Gastroesophageal sphincter (tissue), 4 donors: ENCODE measurements around the gene GSTA1. TPM values are rescaled to one million over a fixed set of nuclear protein-coding genes. Genes with fewer than 3 reads are reported as not detected.
"Not testable (repeated sequence)": the region's sequence is repeated elsewhere in the genome, so short reads cannot be mapped to it uniquely, and the experiment has no call there.

Experiments used
- ATAC-seq: fragments of 150-250 bp; one replicate; pipeline ENCODE4 v1.9.1; 2016; ENCODE audit warnings: mild to moderate bottlenecking, moderate library complexity
- H3K27ac ChIP-seq, 4 donors: fragments of 200-600 bp; sonication (generic) in 3 of 4; 1 replicate in 3 of 4; 2 replicates in 1 of 4; pipeline ENCODE4 v1.5.1; 2016 to 2019
- H3K27me3 ChIP-seq: fragments of 200-600 bp; sonication (generic); one replicate; pipeline ENCODE4 v1.5.1; 2019
- H3K36me3 ChIP-seq, 2 donors: fragments of 200-600 bp; sonication (generic); one replicate each; pipeline ENCODE4 v1.5.1; 2019; ENCODE audit warnings: control low read depth in 1 of 2
- H3K4me1 ChIP-seq, 3 donors: fragments of 200-600 bp; sonication (generic); 1 replicate in 2 of 3; 2 replicates in 1 of 3; pipeline ENCODE4 v1.5.1; 2016 to 2019; ENCODE audit warnings: control low read depth in 2 of 3
- H3K4me3 ChIP-seq, 2 donors: fragments of 200-600 bp; sonication (generic); one replicate each; pipeline ENCODE4 v1.5.1; 2019; ENCODE audit warnings: mild to moderate bottlenecking in 1 of 2, moderate library complexity in 1 of 2
- H3K9me3 ChIP-seq, 3 donors: fragments of 200-600 bp; sonication (generic); one replicate each; pipeline ENCODE4 v1.5.1; 2017 to 2019; ENCODE audit warnings: control low read depth in 2 of 3
- CTCF ChIP-seq, 4 experiments: fragments of 200-600 bp in 2 of 4; fragments of 450-650 bp in 2 of 4; sonication (generic) in 1 of 4; IDR thresholded peaks; one replicate each; pipeline ENCODE4 v1.5.1; 2017 to 2019; ENCODE audit warnings: antibody characterized with exemption in 4 of 4, mild to moderate bottlenecking in 2 of 4, moderate library complexity in 2 of 4
- EP300 ChIP-seq: sonication (generic); formaldehyde crosslinking; IDR thresholded peaks from one replicate; pipeline ENCODE4 v1.6.1; 2017; ENCODE audit warnings: antibody characterized with exemption, mild to moderate bottlenecking
- POLR2A ChIP-seq, 2 donors: fragments of 450-650 bp; IDR thresholded peaks; one replicate each; pipeline ENCODE4 v1.6.1; 2017; ENCODE audit warnings: antibody characterized with exemption in 2 of 2, mild to moderate bottlenecking in 2 of 2, moderate library complexity in 1 of 2
- POLR2AphosphoS5 ChIP-seq: sonication (generic); formaldehyde crosslinking; IDR thresholded peaks from one replicate; pipeline ENCODE4 v1.6.1; 2017; ENCODE audit warnings: antibody characterized with exemption
- WGBS, 2 donors: methylation state at CpG; one replicate each; pipeline ENCODE4 v1.1.5; 2018; ENCODE audit warnings: low coverage in 1 of 2; 5-methylcytosine and 5-hydroxymethylcytosine counted together
- total RNA-seq, 4 donors: library from RNA; depleted of rRNA; stranded (reverse); fragments of >200 nt; gene quantifications; one replicate each; pipeline ENCODE4 v1.1.0, GENCODE V29; 2016

Gene GSTA1
- total RNA-seq, 4 donors from 2014 or later = not detected

- Histone ChIP-seq H3K27ac (no peak overlapping the region), H3K9me3 (no peaks in the 10 kb centered on the region), H3K27me3 (no peaks in the 10 kb centered on the region), H3K4me3 (no peak overlapping the region), H3K4me1 (no peaks in the 10 kb centered on the region), H3K36me3 (no peaks in the 10 kb centered on the region)
- TF ChIP-seq POLR2A (IDR thresholded peaks at IDR 0.05) (no peak), POLR2AphosphoS5 (no peak), CTCF (IDR thresholded peaks at IDR 0.05) (peak in 3 of 4 experiments; percentile 10 to 54 (median 25)), EP300 (no peak)
- 69 to 80% methylated on average over 11 of the region's 20 CpGs for WGBS, 2 donors
- peak; percentile 22 for ATAC-seq
Measured at GRCh38 chr6:52839124-52840055, 35.8 kb upstream of the GSTA1 start.

- H3K27me3 ChIP-seq = no peaks in the 10 kb centered on the region
- 71 to 100% methylated on average over 1 of the region's 1 CpG for WGBS, 2 donors
- no peak for ATAC-seq
- H3K4me1 ChIP-seq = no peaks in the 10 kb centered on the region
- TF ChIP-seq POLR2A (IDR thresholded peaks at IDR 0.05) (no peak), CTCF (IDR thresholded peaks at IDR 0.05) (no peak), POLR2AphosphoS5 (no peak), EP300 (no peak)
- H3K36me3 ChIP-seq = no peaks in the 10 kb centered on the region
- H3K4me3 ChIP-seq = no peak overlapping the region
- H3K9me3 ChIP-seq = no peaks in the 10 kb centered on the region
- no peak overlapping the region for H3K27ac ChIP-seq
Measured at GRCh38 chr6:52834481-52834880, 30.9 kb upstream of the GSTA1 start.

- WGBS, 2 donors = 67 to 83% methylated on average over 1 to 4 of the region's 4 CpGs
- not testable (repeated sequence) for H3K27me3 ChIP-seq, H3K27ac ChIP-seq, ATAC-seq, H3K9me3 ChIP-seq, H3K4me3 ChIP-seq, H3K36me3 ChIP-seq, H3K4me1 ChIP-seq
Measured at GRCh38 chr6:52830869-52831268, 27.3 kb upstream of the GSTA1 start.

GRCh38 chr6:52829046-52829817 is 25.6 kb upstream of the GSTA1 start:
- WGBS, 2 donors = 89% methylated on average over 5 of the region's 37 CpGs; no CpG with 5 or more reads in 1 of the 2 donors
- TF ChIP-seq POLR2AphosphoS5 = no peak
- no peak for TF ChIP-seq EP300
- no peak for TF ChIP-seq CTCF (IDR thresholded peaks at IDR 0.05)
- TF ChIP-seq POLR2A (IDR thresholded peaks at IDR 0.05) = no peak
- H3K4me1 ChIP-seq = no peaks in the 10 kb centered on the region
- H3K27ac ChIP-seq = no peak overlapping the region
- no peak for ATAC-seq
- H3K9me3 ChIP-seq = no peaks in the 10 kb centered on the region
- no peak overlapping the region for H3K4me3 ChIP-seq
- no peaks in the 10 kb centered on the region for H3K36me3 ChIP-seq
- H3K27me3 ChIP-seq = no peaks in the 10 kb centered on the region

GRCh38 chr6:52828621-52829020 is 25.0 kb upstream of the GSTA1 start:
- WGBS, 2 donors = 72 to 92% methylated on average over 3 to 4 of the region's 4 CpGs
- H3K4me1 ChIP-seq, H3K4me3 ChIP-seq, H3K27me3 ChIP-seq, H3K9me3 ChIP-seq, H3K36me3 ChIP-seq, ATAC-seq, H3K27ac ChIP-seq: not testable (repeated sequence)

GRCh38 chr6:52827073-52827783 is 23.6 kb upstream of the GSTA1 start:
- not testable (repeated sequence) for ATAC-seq, H3K36me3 ChIP-seq, H3K27ac ChIP-seq, H3K27me3 ChIP-seq, H3K9me3 ChIP-seq, H3K4me3 ChIP-seq, H3K4me1 ChIP-seq
- WGBS, 2 donors = 83% methylated on average over 1 of the region's 1 CpG; no CpG with 5 or more reads in 1 of the 2 donors
